ENCODE results near the gene EPHA4.

DNA sequence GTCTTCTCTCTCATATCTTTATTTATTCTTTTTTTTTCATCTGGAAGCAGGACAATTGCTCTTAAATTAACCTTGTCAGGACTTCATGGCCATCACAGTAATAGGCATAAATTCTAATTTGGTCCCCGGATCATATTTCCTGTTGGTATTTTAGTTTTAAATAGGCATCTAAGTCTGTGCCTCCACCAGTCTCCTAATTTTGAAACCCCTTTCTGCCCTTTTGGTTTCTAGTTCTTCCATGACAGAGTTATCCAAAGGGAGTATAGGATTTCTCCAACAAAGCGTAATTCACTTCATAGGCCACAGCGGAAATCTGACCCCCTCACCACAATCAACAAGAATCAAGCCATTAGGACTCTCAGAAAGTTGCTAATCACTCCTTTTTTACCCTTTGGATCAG is 3.8 kb downstream of the EPHA4 start:
- TF ChIP-seq, protein P1, sequence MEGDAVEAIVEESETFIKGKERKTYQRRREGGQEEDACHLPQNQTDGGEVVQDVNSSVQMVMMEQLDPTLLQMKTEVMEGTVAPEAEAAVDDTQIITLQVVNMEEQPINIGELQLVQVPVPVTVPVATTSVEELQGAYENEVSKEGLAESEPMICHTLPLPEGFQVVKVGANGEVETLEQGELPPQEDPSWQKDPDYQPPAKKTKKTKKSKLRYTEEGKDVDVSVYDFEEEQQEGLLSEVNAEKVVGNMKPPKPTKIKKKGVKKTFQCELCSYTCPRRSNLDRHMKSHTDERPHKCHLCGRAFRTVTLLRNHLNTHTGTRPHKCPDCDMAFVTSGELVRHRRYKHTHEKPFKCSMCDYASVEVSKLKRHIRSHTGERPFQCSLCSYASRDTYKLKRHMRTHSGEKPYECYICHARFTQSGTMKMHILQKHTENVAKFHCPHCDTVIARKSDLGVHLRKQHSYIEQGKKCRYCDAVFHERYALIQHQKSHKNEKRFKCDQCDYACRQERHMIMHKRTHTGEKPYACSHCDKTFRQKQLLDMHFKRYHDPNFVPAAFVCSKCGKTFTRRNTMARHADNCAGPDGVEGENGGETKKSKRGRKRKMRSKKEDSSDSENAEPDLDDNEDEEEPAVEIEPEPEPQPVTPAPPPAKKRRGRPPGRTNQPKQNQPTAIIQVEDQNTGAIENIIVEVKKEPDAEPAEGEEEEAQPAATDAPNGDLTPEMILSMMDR (optimal IDR thresholded peaks at IDR 0.05 in 1 of 3, IDR thresholded peaks at IDR 0.05 in 1 of 3, conservative IDR thresholded peaks at IDR 0.05 in 1 of 3; ENCODE audit: extremely low read depth in 1 of 3, insufficient read depth in 2 of 3, low read length in 3 of 3): no peak
- no peak for TF ChIP-seq EZH2 (IDR thresholded peaks at IDR 0.05; ENCODE audit: low read length)

All from keratinocyte (primary cell).